PC-3 (cell line): ENCODE measurements around the gene PLCXD1.

ENCODE experiments used
- EZH2 ChIP-seq: fragments of 300-600 bp; sonication (generic); IDR thresholded peaks from one replicate; pipeline ENCODE4 v1.6.1; 2017; ENCODE audit warnings: antibody characterized with exemption, mild to moderate bottlenecking, low read length; ENCODE audit not compliant: unreplicated experiment
- EZH2phosphoT487 ChIP-seq: fragments of 300-600 bp; sonication (generic); IDR thresholded peaks from 2 replicates; pipeline ENCODE4 v1.6.1; 2018; ENCODE audit warnings: mild to moderate bottlenecking, antibody characterized with exemption, low read length, borderline replicate concordance
- TF ChIP-seq, protein P1 (sequence below): fragments of 300-600 bp; sonication (generic); conservative IDR thresholded peaks from 2 replicates; pipeline ENCODE4 v1.5.1; 2017; ENCODE audit warnings: antibody characterized with exemption, low read depth, mild to moderate bottlenecking, low read length

DNA sequence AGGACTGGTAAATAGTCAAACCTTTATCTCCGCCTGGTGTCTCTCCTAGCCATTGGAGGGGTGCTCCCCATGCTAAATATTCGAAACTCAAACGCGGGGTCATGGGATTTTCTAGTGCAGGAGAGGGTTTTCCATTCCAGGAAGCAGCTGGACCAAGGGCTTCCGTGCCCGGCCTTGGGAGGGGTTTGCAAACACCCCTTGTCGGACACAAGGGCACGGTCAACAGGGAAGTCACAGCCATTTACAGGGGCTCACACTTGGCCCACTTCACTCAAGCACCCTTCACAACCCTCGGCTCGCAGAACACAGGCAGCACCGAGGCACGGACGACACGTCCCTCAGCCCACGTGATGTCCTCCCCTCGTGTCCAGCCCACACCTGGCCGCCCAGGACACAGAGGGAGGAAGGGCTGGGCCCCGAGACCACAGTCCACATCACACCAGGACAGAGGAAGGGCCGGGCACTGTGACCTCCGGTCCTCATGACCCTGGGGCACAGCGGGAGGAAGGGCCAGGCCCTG is 10.3 kb upstream of the PLCXD1 start:
- TF ChIP-seq, protein P1, sequence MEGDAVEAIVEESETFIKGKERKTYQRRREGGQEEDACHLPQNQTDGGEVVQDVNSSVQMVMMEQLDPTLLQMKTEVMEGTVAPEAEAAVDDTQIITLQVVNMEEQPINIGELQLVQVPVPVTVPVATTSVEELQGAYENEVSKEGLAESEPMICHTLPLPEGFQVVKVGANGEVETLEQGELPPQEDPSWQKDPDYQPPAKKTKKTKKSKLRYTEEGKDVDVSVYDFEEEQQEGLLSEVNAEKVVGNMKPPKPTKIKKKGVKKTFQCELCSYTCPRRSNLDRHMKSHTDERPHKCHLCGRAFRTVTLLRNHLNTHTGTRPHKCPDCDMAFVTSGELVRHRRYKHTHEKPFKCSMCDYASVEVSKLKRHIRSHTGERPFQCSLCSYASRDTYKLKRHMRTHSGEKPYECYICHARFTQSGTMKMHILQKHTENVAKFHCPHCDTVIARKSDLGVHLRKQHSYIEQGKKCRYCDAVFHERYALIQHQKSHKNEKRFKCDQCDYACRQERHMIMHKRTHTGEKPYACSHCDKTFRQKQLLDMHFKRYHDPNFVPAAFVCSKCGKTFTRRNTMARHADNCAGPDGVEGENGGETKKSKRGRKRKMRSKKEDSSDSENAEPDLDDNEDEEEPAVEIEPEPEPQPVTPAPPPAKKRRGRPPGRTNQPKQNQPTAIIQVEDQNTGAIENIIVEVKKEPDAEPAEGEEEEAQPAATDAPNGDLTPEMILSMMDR: no peak
- no peak for TF ChIP-seq EZH2
- TF ChIP-seq EZH2phosphoT487: no peak
